Stomach (tissue), 4 donors: ENCODE measurements around the gene KCNH1.

Experiments used
- EP300 ChIP-seq: sonication (generic); formaldehyde crosslinking; IDR thresholded peaks from one replicate; pipeline ENCODE4 v1.6.1; 2017; ENCODE audit warnings: antibody characterized with exemption
- POLR2A ChIP-seq, 4 donors: fragments of 450-650 bp; IDR thresholded peaks; one replicate each; pipeline ENCODE4 v1.6.1; 2016; ENCODE audit warnings: antibody characterized with exemption in 4 of 4, control low read depth in 2 of 4, mild to moderate bottlenecking in 1 of 4, moderate library complexity in 1 of 4
- POLR2AphosphoS5 ChIP-seq, 3 donors: sonication (generic); formaldehyde crosslinking; IDR thresholded peaks; one replicate each; pipeline ENCODE4 v1.6.1; 2016; ENCODE audit warnings: antibody characterized with exemption in 3 of 3
- TF ChIP-seq, protein P1 (sequence below), 7 experiments: fragments of 450-650 bp in 4 of 7; fragments of 200-600 bp in 3 of 7; sonication (generic) in 3 of 7; IDR thresholded peaks; one replicate each; pipeline ENCODE4 v1.5.1; 2016 to 2019; ENCODE audit warnings: antibody characterized with exemption in 7 of 7, control low read depth in 2 of 7, mild to moderate bottlenecking in 1 of 7

DNA sequence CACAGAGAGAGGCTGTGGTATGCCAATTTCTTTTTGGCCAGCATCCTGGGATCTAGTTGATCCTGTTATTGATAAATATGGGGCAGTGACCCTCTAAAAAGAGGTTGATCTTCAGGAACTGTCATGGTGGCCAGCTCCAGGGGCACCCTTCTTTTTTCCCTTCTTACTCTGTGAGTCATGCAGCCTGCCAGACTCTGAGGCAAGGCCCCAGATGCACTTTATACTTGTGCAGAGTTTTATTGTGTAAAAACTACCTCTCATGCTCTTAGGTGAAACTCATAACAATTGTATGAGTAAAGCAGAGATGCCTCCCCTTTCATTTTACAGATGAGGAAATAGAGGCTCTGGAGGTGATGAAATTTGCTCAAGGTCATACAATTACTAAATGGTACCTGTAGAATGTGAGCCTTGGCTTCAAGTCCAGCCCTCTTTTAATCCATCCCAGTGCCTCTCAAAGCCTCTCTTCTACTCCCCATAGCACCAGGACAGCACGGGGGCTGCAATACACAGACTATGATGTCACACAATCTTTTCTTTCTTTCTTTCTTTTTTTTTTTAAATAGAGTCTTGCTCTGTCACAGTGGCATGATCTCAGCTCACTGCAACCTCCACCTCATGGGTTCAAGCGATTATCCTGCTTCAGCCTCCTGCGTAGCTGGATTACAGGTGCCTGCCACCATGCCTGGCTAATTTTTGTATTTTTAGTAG is 387.8 kb downstream of the KCNH1 start:
- TF ChIP-seq, protein P1, sequence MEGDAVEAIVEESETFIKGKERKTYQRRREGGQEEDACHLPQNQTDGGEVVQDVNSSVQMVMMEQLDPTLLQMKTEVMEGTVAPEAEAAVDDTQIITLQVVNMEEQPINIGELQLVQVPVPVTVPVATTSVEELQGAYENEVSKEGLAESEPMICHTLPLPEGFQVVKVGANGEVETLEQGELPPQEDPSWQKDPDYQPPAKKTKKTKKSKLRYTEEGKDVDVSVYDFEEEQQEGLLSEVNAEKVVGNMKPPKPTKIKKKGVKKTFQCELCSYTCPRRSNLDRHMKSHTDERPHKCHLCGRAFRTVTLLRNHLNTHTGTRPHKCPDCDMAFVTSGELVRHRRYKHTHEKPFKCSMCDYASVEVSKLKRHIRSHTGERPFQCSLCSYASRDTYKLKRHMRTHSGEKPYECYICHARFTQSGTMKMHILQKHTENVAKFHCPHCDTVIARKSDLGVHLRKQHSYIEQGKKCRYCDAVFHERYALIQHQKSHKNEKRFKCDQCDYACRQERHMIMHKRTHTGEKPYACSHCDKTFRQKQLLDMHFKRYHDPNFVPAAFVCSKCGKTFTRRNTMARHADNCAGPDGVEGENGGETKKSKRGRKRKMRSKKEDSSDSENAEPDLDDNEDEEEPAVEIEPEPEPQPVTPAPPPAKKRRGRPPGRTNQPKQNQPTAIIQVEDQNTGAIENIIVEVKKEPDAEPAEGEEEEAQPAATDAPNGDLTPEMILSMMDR (IDR thresholded peaks at IDR 0.05) = no peak
- TF ChIP-seq EP300 (no peak), POLR2A (IDR thresholded peaks at IDR 0.05) (no peak), POLR2AphosphoS5 (IDR thresholded peaks at IDR 0.05) (no peak)
